A673 (cell line): ENCODE measurements around the gene SYTL5. TPM values are rescaled to one million over a fixed set of nuclear protein-coding genes. Genes with fewer than 3 reads are reported as not detected.

Experiments
- BruUV-seq: library from RNA; stranded (reverse); fragments of 400-500 nt; replicated peaks from 2 replicates; lab custom pipeline; 2021; lab: Mats Ljungman, UMichigan
- CTCF ChIA-PET: fragments of 300-600 bp; sonication (Branson Sonifier 250); formaldehyde crosslinking; loops from one replicate; lab custom pipeline; 2022; ENCODE audit warnings: antibody characterized with exemption; lab: Charles Lee
- POLR2A ChIA-PET: fragments of 300-600 bp; sonication (Branson Sonifier 250); formaldehyde crosslinking; loops from one replicate; lab custom pipeline; 2022; ENCODE audit warnings: antibody characterized with exemption; ENCODE audit not compliant: low non-redundant PET; lab: Charles Lee
- DNase-seq: peaks from one replicate; pipeline ENCODE4 v3.0.0-alpha.2; 2015; ENCODE audit warnings: low spot score
- H3K27ac ChIP-seq: fragments of 200-600 bp; sonication (generic); 2 replicates; pipeline ENCODE4 v1.5.1; 2016; ENCODE audit warnings: mixed run types, low read depth, mild to moderate bottlenecking, mixed read lengths, antibody characterized with exemption, low read length; ENCODE audit not compliant: poor library complexity, severe bottlenecking
- H3K27me3 ChIP-seq: fragments of 200-600 bp; sonication (generic); replicated peaks from 2 replicates; pipeline ENCODE4 v1.6.1; 2017; ENCODE audit warnings: mixed run types, low read depth, mild to moderate bottlenecking, mixed read lengths, antibody characterized with exemption, low read length; ENCODE audit not compliant: insufficient read depth, poor library complexity
- H3K36me3 ChIP-seq: fragments of 200-600 bp; sonication (generic); 2 replicates; pipeline ENCODE4 v1.6.1; 2016; ENCODE audit warnings: mixed run types, mild to moderate bottlenecking, mixed read lengths, antibody characterized with exemption, low read length; ENCODE audit not compliant: insufficient read depth, poor library complexity, severe bottlenecking
- H3K4me1 ChIP-seq: fragments of 200-600 bp; sonication (generic); 2 replicates; pipeline ENCODE4 v1.6.1; 2017; ENCODE audit warnings: mixed run types, mild to moderate bottlenecking, mixed read lengths, antibody characterized with exemption, low read length; ENCODE audit not compliant: insufficient read depth, poor library complexity, severe bottlenecking
- H3K4me3 ChIP-seq: fragments of 200-600 bp; sonication (generic); 2 replicates; pipeline ENCODE4 v1.5.1; 2016; ENCODE audit warnings: low read depth, mixed run types, mild to moderate bottlenecking, mixed read lengths, low read length; ENCODE audit not compliant: poor library complexity, severe bottlenecking
- H3K9me3 ChIP-seq: fragments of 200-600 bp; sonication (generic); 2 replicates; pipeline ENCODE4 v1.6.1; 2016; ENCODE audit warnings: mixed run types, low read depth, mild to moderate bottlenecking, mixed read lengths, antibody characterized with exemption, low read length; ENCODE audit not compliant: poor library complexity, severe bottlenecking
- CTCF ChIP-seq: fragments of 300-800, 200-600 bp; sonication (generic); conservative IDR thresholded peaks from 2 replicates; pipeline ENCODE4 v1.5.1; 2017; ENCODE audit warnings: low read depth, mild to moderate bottlenecking, antibody characterized with exemption, low read length, moderate library complexity, mixed read lengths
- EZH2 ChIP-seq: fragments of 200-600 bp; sonication (generic); IDR thresholded peaks from 2 replicates; pipeline ENCODE4 v1.6.1; 2017; ENCODE audit warnings: borderline replicate concordance, low read depth, mild to moderate bottlenecking, mixed read lengths, antibody characterized with exemption, low read length; ENCODE audit not compliant: poor library complexity, severe bottlenecking
- intact Hi-C: fragments of 100-400 bp; cut with micrococcal nuclease; formaldehyde crosslinking; loops from one replicate; pipeline ENCODE4 v1.10.0; 2022; ENCODE audit not compliant: unreplicated experiment
- total RNA-seq: library from RNA; stranded (reverse); gene quantifications from 2 replicates; pipeline ENCODE4 v1.2.3, GENCODE V29; 2021

SYTL5 gene
- total RNA-seq, 1 experiment from 2014 or later, result 17.9 TPM

GRCh38 chrX:38105216-38105725, 98.9 kb downstream of the SYTL5 start:
- CTCF ChIA-PET, result no interaction called here
- Histone ChIP-seq H3K4me1 (no peaks in the 10 kb centered on the region), H3K27ac (no peak overlapping the region), H3K9me3 (no peaks in the 10 kb centered on the region), H3K4me3 (no peak overlapping the region), H3K27me3 (no peaks in the 10 kb centered on the region), H3K36me3 (no peaks in the 10 kb centered on the region)
- TF ChIP-seq EZH2 (no peak), CTCF (no peak)
- no peak for DNase-seq
- POLR2A ChIA-PET, result no interaction called here
- intact Hi-C loops, result no loop called here
- BruUV-seq, result no TSS peak

GRCh38 chrX:38106991-38107655, 100.8 kb downstream of the SYTL5 start:
- H3K4me1 ChIP-seq, result no peaks in the 10 kb centered on the region
- no peaks in the 10 kb centered on the region for H3K27me3 ChIP-seq
- no peak overlapping the region for H3K4me3 ChIP-seq
- no peaks in the 10 kb centered on the region for H3K9me3 ChIP-seq
- no peaks in the 10 kb centered on the region for H3K36me3 ChIP-seq
- ChIA-PET CTCF (no interaction called here), POLR2A (no interaction called here)
- no TSS peak for BruUV-seq
- no peak for DNase-seq
- no peak for TF ChIP-seq CTCF
- no peak for TF ChIP-seq EZH2
- intact Hi-C loops, result no loop called here
- no peak overlapping the region for H3K27ac ChIP-seq

GRCh38 chrX:38108364-38108763, 102.0 kb downstream of the SYTL5 start:
- intact Hi-C loops, result no loop called here
- CTCF ChIA-PET, result no interaction called here
- H3K27me3 ChIP-seq, result no peaks in the 10 kb centered on the region
- no peak overlapping the region for H3K27ac ChIP-seq
- no peak for DNase-seq
- no peaks in the 10 kb centered on the region for H3K4me1 ChIP-seq
- no peaks in the 10 kb centered on the region for H3K36me3 ChIP-seq
- no peak overlapping the region for H3K4me3 ChIP-seq
- POLR2A ChIA-PET, result no interaction called here
- no peak for TF ChIP-seq CTCF
- no peak for TF ChIP-seq EZH2
- no TSS peak for BruUV-seq
- no peaks in the 10 kb centered on the region for H3K9me3 ChIP-seq
